OCI-LY7 (cell line): ENCODE data around the gene ASAP3.

Experiments used
- EZH2phosphoT487 ChIP-seq: fragments of 200-600 bp; sonication (generic); IDR thresholded peaks from 2 replicates; pipeline ENCODE4 v1.6.1; 2018; ENCODE audit warnings: low read depth, borderline replicate concordance, mild to moderate bottlenecking, mixed run types, antibody characterized with exemption, low read length, moderate library complexity, mixed read lengths
- TF ChIP-seq, protein P1 (sequence below): fragments of 200-600 bp; sonication (generic); conservative IDR thresholded peaks from 2 replicates; pipeline ENCODE4 v1.5.1; 2014; ENCODE audit warnings: mild to moderate bottlenecking, antibody characterized with exemption, low read length, moderate library complexity, mixed read lengths

DNA sequence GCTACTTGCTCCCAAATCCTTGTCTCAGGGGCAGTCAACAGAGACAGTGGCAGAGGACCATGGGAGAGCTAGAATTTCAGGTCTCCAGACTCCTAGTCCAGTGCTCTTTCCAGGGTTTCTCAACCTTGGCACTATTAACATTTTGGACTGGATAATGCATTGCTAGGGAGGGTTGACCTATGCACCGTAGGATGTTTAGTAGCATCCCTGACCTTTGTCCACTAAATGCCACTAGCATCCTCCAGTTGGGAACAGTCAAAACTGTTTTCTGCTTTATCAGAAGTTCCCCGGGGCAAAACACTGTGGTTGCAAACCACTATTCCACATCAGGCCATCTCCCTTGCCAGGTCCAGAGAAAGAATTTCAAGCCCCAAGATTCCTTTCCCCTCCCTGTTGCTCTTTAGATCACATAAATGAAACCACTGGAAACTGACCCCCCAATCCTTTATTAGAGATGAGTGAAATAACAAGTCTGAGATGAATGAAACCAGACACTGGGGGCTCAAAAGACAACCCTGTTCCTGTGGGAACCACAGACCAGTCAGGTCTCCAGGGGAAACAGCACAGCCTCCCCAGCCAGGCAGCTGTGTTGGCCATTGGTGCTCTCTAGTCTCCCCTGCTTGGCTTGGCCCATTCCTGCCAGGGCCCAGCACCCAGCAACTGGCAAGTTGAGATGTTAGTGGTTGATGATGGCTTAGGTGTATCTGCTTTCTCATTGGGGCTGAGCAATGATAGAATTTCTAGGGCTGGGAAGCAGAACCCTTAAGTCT, 55.7 kb downstream of the ASAP3 start:
- TF ChIP-seq, protein P1, sequence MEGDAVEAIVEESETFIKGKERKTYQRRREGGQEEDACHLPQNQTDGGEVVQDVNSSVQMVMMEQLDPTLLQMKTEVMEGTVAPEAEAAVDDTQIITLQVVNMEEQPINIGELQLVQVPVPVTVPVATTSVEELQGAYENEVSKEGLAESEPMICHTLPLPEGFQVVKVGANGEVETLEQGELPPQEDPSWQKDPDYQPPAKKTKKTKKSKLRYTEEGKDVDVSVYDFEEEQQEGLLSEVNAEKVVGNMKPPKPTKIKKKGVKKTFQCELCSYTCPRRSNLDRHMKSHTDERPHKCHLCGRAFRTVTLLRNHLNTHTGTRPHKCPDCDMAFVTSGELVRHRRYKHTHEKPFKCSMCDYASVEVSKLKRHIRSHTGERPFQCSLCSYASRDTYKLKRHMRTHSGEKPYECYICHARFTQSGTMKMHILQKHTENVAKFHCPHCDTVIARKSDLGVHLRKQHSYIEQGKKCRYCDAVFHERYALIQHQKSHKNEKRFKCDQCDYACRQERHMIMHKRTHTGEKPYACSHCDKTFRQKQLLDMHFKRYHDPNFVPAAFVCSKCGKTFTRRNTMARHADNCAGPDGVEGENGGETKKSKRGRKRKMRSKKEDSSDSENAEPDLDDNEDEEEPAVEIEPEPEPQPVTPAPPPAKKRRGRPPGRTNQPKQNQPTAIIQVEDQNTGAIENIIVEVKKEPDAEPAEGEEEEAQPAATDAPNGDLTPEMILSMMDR = no peak
- TF ChIP-seq EZH2phosphoT487 = no peak
